ENCODE measurements around the gene RASGRP4.
A peak's percentile ranks its signal among the peaks of the same experiment; 100 is the strongest.

RASGRP4 gene

GRCh38 chr19:38374332-38375097, 51.5 kb downstream of the RASGRP4 start, which contains the start of gene PSMD8:
PSMD8 (plus strand) TSS chr19:38374571; CDS start chr19:38374602, 31 bp downstream.
- peak within 1 kb of the TSS; percentile 93 for H3K9ac ChIP-seq (ENCODE audit: low read length)
- peak within 1 kb of the TSS; percentile 42 for H3K27ac ChIP-seq (ENCODE audit: low read depth, low read length, poor library complexity, severe bottlenecking)
- no peaks in the 10 kb centered on the region for H3F3A ChIP-seq (ENCODE audit: insufficient read depth, low read length)
- H3K4me3 ChIP-seq (ENCODE audit: low read depth, low read length, poor library complexity, severe bottlenecking): peak within 1 kb of the TSS; percentile 74
- H3K4me1 ChIP-seq (ENCODE audit: insufficient read depth, low read length, severe bottlenecking): peaks cover 23% of the 10 kb centered on the region
- H3K9me2 ChIP-seq (ENCODE audit: low read depth, low read length): no peaks in the 10 kb centered on the region
- H3K9me3 ChIP-seq (ENCODE audit: low read length): no peaks in the 10 kb centered on the region
- no peaks in the 10 kb centered on the region for H4K20me1 ChIP-seq (ENCODE audit: insufficient read depth, low read length)
- peak within 1 kb of the TSS; percentile 96 for H3K4me2 ChIP-seq (ENCODE audit: low read length)
- peaks cover 22% of the 10 kb centered on the region for H3K36me3 ChIP-seq (ENCODE audit: insufficient read depth, low read length)
- H3K27me3 ChIP-seq (ENCODE audit: insufficient read depth, low read length): no peaks in the 10 kb centered on the region
- peaks cover 13% of the 10 kb centered on the region for H3K79me2 ChIP-seq (ENCODE audit: insufficient read depth, low read length)
- peak; percentile 9; the same call in 1 of the 2 replicates for TF ChIP-seq CTCF (IDR thresholded peaks at IDR 0.05; ENCODE audit: low read length)
- TF ChIP-seq EZH2 (IDR thresholded peaks at IDR 0.05; ENCODE audit: borderline replicate concordance, low read length): no peak
- H2AFZ ChIP-seq (ENCODE audit: low read length): peak within 1 kb of the TSS; percentile 60

- no peaks in the 10 kb centered on the region for H3F3A ChIP-seq (ENCODE audit: insufficient read depth, low read length)
- H3K27ac ChIP-seq (ENCODE audit: low read depth, low read length, poor library complexity, severe bottlenecking): no peak overlapping the region
- peak overlapping the region; percentile 60 for H2AFZ ChIP-seq (ENCODE audit: low read length)
- H3K4me2 ChIP-seq (ENCODE audit: low read length): peak overlapping the region; percentile 77
- peak overlapping the region; percentile 74 for H3K4me3 ChIP-seq (ENCODE audit: low read depth, low read length, poor library complexity, severe bottlenecking)
- TF ChIP-seq CTCF (IDR thresholded peaks at IDR 0.05; ENCODE audit: low read length) (no peak), EZH2 (IDR thresholded peaks at IDR 0.05; ENCODE audit: borderline replicate concordance, low read length) (no peak)
- no peaks in the 10 kb centered on the region for H3K9me3 ChIP-seq (ENCODE audit: low read length)
- peaks cover 13% of the 10 kb centered on the region for H3K79me2 ChIP-seq (ENCODE audit: insufficient read depth, low read length)
- no peaks in the 10 kb centered on the region for H3K27me3 ChIP-seq (ENCODE audit: insufficient read depth, low read length)
- peaks cover 16% of the 10 kb centered on the region for H3K36me3 ChIP-seq (ENCODE audit: insufficient read depth, low read length)
- no peaks in the 10 kb centered on the region for H4K20me1 ChIP-seq (ENCODE audit: insufficient read depth, low read length)
- peaks cover 23% of the 10 kb centered on the region for H3K4me1 ChIP-seq (ENCODE audit: insufficient read depth, low read length, severe bottlenecking)
- H3K9ac ChIP-seq (ENCODE audit: low read length): peak overlapping the region; percentile 67
- no peaks in the 10 kb centered on the region for H3K9me2 ChIP-seq (ENCODE audit: low read depth, low read length)
Measured at GRCh38 chr19:38373907-38374331, 52.1 kb downstream of the RASGRP4 start.

- H3K27ac ChIP-seq (ENCODE audit: low read depth, low read length, poor library complexity, severe bottlenecking): no peak overlapping the region
- no peaks in the 10 kb centered on the region for H3F3A ChIP-seq (ENCODE audit: insufficient read depth, low read length)
- H3K9ac ChIP-seq (ENCODE audit: low read length): no peak overlapping the region
- no peak overlapping the region for H3K4me2 ChIP-seq (ENCODE audit: low read length)
- peaks cover 15% of the 10 kb centered on the region for H3K4me1 ChIP-seq (ENCODE audit: insufficient read depth, low read length, severe bottlenecking)
- no peaks in the 10 kb centered on the region for H3K9me2 ChIP-seq (ENCODE audit: low read depth, low read length)
- H2AFZ ChIP-seq (ENCODE audit: low read length): no peak overlapping the region
- no peaks in the 10 kb centered on the region for H4K20me1 ChIP-seq (ENCODE audit: insufficient read depth, low read length)
- H3K27me3 ChIP-seq (ENCODE audit: insufficient read depth, low read length): 0 out of 2 replicates have a peak, but pooled peaks cover 5% of the 10 kb centered on the region
- 0 out of 2 replicates have a peak, but pooled peaks cover 2% of the 10 kb centered on the region for H3K36me3 ChIP-seq (ENCODE audit: insufficient read depth, low read length)
- no peaks in the 10 kb centered on the region for H3K9me3 ChIP-seq (ENCODE audit: low read length)
- TF ChIP-seq EZH2 (IDR thresholded peaks at IDR 0.05; ENCODE audit: borderline replicate concordance, low read length) (no peak), CTCF (IDR thresholded peaks at IDR 0.05; ENCODE audit: low read length) (no peak)
- peaks cover 11% of the 10 kb centered on the region for H3K79me2 ChIP-seq (ENCODE audit: insufficient read depth, low read length)
- no peak overlapping the region for H3K4me3 ChIP-seq (ENCODE audit: low read depth, low read length, poor library complexity, severe bottlenecking)
Measured at GRCh38 chr19:38371081-38371480, 54.9 kb downstream of the RASGRP4 start.
